A172 (cell line): ENCODE results near the gene DNAJC19. TPM values are rescaled to one million over a fixed set of nuclear protein-coding genes. Genes with fewer than 3 reads are reported as not detected.
"Not testable (repeated sequence)": the region's sequence is repeated elsewhere in the genome, so short reads cannot be mapped to it uniquely, and the experiment has no call there.

Source experiments
- DNase-seq: peaks from one replicate; pipeline ENCODE4 v3.0.0-alpha.2; 2015; ENCODE audit warnings: low spot score
- total RNA-seq: library from RNA; depleted of rRNA; stranded (reverse); fragments of >200 nt; shearing (Covaris generic); gene quantifications from 2 replicates; pipeline ENCODE4 v1.2.3, GENCODE V29; 2014; rRNA removed

The DNAJC19 gene
- total RNA-seq = 68.0 and 83.7 TPM in 2 replicates

DNA sequence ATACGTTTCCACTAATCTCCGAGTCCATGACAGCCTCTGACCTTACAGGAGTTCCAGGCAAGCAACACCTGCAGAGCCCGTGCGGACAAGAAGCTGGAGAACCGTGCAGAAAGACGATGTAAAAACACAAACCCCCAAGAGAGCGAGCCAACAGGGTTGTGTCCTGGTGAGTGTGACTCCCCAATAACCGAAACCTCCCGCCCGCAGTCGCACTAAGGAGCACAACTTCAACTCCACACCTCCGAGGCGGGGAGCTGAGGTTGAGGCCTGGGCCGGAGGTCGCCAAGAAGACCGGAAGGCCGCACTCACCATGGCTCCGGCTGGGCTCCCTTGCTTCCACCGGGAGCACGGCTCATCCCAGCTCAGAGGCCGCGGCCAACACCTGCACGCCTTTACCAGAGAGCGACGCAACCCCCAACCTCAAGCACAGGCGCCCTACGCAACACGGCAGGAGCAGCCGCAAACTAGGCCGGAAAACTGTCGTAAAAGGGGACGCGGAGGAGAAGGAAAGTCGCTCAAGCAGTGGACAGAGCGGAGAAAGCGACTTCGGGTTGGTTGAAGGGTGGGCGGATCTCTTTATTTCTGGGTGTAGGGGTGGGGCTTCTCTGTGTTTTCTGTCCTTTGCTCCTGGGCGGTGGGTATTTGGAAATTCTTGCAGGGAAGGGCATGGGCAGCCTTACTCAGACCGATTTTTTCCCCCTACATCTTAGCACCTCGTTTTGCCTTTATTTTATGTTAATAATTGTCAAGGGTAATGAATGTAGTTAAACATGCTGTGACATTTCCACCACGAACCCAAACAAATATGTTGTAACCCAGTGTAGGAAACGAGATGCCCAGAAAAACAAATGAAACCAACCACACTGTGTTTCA lies at the start of gene DNAJC19:
Gene DNAJC19 (minus strand): TSS at position 446 of the 873 bp plus-strand sequence. CDS start 134 bp downstream, at position 312.
- DNase-seq = peak; percentile 96

DNA sequence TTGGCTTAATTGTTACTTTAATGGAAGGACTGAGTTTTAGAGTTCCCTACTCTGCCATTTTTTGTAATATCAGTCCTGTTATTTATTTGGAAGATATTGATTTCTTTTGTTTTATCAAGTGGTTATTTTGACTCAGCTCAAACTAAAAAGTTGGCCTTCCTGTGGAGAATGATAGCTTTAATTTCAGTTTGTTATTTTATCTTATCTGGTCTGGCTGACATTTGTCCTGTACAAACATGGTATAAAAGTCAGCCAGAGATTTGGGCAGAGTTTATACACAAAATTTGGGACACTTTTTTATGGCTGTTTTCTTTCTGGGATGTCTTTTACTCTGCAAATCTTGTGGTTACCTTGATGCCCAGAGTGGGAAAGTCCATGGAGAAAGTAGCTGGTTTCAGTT lies 41.4 kb upstream of the DNAJC19 start:
- no peak for DNase-seq

DNA sequence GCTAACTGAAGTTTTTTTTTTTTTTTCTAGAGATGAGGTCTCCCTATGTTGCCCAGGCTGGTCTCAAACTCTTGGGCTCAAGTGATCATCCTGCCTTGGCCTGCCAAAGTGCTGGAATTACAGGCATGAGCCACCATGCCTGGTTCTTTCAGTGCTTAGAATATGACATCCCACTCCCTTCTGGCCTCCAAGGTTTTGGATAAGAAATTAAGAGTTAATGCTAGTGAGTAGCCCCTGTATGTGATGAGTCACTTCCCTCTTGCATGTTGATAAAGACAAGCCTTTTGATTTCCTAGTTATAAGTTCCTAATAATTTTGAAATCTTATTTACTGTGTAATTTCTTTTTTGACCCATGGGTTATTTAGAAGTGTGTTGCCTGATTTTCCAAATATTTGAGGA lies 35.7 kb upstream of the DNAJC19 start:
- no peak for DNase-seq

DNA sequence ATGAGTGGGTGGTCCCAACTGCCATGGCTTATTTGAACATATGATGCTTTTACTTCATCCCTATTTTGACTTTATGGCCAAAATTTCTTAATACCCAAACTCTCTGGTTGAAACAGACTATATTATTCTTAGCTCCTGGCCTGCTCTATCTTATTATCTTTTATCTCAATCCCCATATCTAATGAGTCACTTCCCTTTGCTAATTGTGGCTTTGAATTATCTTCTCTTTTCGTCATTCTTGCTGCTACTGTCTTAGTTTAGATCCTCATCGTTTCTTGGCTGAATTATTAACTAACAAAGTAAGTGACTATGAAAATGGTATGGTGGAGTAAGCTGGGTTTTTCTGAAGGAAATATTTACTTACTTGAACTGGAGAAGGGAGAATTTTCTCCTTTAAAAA lies 28.2 kb upstream of the DNAJC19 start:
- peak; percentile 27 for DNase-seq

DNA sequence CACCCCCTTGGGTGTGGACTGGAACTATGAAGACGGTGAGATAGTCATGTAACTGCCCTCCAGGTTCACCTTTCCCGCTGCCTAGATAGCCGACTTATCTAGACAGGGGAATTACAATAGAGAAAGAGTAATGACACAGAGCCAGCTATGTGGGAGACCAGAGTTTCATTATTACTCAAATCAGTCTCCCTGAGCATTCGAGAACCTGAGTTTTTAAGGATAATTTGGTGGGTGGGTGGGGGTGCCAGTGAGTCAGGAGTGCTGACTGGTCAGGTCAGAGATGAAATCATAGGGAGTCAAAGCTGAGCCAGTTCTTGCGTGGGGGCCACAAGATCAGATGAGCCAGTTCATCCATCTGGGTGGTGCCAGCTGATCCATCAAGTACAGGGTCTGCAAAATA lies 19.7 kb upstream of the DNAJC19 start:
- DNase-seq = no peak

DNA sequence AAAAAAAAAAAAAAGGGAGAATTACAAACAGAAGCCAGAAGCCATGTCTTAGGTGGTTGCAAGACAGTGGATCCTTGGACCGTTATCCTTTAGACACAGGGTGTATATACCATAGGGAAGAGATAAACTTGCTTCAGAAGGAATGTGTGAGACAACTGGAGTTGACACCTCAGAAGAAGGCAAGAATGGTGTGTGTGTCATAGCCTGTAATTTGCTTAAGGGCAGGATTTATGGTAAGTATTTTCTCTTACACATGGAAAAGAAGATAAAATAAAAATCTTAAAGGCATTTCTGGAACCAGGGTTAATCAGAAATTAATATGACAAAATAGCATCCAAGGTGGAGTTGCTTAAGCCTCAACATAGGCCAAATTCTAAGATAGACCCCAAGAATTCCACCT lies 19.3 kb upstream of the DNAJC19 start:
- no peak for DNase-seq

DNA sequence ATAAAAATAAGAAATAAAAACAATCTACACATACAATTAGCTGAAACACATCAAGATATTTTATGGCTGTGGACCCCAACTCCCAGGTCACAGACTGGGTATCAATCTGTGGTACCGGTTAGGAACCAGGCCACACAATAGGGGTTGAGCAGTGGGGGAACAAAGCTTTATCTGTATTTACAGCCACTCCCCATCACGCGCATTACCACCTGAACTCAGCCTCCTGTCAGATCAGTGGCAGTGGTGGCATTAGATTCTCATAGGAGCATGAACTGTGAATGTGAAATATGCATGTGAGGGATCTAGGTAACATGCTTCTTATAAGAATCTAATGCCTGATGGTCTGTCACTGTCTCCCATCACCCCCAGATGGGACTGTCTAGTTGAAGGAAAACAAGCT lies 17.7 kb upstream of the DNAJC19 start:
- DNase-seq = no peak

DNA sequence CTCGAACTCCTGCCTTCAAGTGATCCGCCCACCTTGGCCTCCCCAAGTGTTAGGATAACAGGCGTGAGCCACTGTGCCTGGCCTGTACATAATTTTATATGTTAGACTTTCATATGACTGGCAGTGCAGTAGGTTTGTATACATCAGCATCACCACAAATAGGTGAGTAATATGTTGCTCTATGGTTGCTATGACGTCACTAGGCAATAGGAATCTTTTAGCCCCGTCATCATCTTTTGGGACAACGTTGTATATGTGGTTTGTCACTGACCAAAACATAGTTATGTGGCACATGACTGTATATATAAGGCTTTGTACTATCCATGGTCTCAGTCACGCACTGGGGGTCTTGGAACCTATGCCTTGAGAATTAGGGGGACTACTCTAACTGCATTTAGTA lies 17.0 kb upstream of the DNAJC19 start:
- DNase-seq = no peak

DNA sequence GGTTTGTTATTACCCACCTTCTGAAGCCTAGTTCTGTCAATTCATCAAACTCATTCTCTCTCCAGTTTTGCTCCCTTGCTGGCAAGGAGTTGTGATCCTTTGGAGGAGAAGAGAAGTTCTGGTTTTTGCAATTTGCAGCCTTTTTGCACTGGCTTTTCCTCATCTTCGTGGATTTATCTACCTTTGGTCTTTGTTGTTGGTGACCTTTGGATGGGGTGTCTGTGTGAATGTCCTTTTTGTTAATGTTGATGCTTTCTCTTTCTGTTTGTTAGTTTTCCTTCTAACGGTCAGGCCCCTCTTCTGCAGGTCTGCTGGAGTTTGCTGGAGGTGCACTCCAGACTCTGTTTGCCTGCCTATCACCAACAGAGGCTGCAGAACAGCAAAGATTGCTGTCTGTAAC lies 13.9 kb upstream of the DNAJC19 start:
- not testable (repeated sequence) for DNase-seq

DNA sequence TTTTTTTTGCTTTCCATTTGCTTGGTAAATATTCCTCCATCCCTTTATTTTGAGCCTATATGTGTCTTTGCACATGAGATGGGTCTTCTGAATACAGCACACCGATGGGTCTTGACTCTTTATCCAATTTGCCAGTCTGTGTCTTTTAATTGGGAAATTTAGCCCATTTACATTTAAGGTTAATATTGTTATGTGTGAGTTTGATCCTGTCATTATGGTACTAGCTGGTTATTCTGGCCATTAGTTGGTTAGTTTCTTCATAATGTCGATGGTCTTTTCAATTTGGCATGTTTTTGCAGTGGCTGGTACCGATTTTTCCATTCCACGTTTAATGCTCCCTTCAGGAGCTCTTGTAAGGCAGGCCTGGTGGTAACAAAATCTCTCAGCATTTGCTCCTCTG lies 12.8 kb upstream of the DNAJC19 start:
- not testable (repeated sequence) for DNase-seq

DNA sequence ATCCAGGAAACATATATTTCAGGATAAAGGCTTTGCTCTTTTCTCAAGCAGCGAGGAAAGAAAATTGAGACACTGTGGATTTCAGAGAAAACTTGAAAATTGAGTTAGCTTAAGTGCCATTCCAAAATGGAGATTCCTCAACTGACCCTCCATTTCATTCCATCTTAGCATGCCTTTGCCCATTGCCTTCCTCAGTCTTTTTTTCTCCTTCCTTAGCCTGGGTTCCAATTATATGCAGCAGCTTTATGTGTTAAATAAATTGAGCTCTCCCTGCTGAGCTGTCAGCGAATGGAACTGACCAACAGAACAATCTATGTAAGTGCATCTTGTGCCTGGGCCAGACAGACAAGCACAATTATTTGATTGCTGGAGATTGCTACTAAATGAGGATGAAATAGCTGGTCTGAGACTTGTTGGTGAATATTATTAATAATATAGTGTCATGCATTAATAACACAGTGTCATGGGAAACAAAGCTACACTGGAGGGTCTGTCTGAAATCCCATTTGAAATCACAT lies 6.9 kb upstream of the DNAJC19 start:
- DNase-seq = no peak

DNA sequence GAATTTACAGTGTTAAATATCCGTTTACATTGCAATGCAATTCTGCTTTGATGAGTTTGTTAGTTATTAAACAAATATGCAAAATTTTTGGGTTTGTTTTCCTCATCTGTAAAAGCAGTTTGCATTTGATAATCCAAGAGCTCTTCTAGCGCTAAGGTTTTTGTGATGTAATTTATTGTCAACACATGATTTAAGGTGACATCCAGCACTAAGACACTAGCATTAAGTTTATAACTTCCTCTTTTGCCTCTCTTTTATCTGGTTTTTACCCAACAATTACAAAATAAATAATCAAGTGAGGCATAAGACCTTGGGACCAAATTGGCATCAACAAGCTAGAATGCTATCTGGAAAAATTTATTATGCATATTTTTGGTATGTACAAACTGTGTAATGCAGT lies 969 bp upstream of the DNAJC19 start:
- DNase-seq = no peak

DNA sequence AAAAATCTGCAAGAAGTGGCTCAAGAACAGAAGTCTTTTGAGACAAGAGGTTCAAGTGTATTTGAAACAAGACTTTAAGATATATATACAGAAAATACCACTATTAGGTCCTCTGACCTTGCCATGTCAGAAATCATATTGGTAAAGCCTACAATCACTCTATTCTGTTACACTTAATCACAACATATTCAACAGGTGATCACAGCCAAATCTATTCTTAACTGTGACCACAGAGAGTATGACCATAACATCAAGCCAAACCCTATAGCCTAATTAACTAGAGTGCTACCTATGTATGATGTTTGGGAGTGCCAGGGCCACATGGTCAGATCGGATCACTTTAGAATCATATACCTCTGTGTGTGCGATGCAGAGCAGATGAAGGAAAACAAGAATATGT lies 2.2 kb downstream of the DNAJC19 start:
- DNase-seq = no peak

DNA sequence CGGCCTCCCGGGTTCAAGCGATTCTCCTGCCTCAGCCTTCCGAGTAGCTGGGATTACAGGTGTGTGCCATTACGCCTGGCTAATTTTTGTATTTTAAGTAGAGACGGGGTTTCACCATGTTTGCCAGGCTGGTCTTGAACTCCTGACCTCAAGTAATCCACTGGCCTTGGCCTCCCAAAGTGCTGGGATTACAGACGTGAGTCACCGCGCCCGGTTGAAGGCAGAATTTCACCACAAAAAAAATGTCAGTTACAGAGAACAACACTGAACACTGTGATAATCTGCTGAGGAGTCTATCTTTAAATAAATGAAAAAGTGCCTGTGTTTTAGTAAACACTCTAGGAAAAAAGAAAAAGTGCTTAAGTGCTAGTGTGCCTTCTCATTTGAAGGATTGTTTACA lies 3.2 kb downstream of the DNAJC19 start:
- not testable (repeated sequence) for DNase-seq

DNA sequence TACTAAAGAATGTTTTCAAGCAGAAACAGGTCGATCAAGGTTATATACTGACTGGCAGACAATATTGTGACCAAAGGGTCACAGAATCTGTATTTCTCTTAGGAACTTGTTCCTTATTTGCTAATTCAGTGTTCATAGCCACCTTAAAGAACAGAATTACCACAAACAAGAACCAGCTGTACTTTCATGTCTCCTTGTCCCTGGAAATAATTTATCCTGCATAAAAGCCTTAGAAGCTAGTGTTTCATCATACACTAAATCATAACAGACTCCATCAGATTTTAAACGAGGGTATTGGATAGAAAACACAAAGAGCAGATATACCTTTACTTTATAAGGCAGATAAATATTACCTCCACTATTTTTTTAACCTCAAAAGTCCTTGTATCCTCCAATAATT lies 6.4 kb downstream of the DNAJC19 start:
- DNase-seq = no peak

DNA sequence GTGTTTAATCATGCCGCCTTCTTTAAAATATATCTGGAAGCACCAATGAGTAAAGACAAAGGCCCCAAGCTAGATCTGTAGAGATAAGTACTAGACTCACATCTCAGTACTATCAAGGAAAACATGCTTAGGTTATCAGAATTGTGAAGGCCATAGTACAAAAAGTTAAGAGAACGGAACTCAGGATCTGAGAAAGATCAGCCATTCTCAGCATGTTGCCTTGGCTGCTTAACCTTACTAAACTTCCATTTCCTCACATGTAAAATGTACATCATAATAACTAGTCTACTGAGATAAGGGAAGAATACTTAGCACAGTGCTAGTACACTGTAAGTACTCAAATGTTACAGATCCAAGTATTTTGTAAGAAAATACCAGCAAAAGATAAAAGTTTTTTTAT lies 7.6 kb downstream of the DNAJC19 start:
- DNase-seq = no peak

DNA sequence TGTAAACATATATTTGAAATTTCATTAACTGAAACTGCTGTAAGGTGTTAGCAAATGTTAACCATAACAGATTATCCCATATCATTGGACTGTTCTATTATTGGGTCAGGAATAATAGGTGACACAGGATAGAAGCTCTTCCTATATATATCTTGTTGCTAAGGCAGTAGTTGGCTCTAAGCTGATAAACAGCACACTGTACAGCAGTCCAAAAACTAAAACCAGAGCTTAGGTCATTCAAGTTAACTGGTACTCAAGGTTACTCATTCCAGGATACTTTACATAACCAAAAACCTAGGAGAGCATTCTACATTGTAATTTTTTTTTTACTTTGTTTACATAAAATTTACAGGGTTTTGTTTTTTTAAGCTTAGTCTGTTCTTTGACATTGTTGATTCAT lies 8.9 kb downstream of the DNAJC19 start:
- DNase-seq = no peak

DNA sequence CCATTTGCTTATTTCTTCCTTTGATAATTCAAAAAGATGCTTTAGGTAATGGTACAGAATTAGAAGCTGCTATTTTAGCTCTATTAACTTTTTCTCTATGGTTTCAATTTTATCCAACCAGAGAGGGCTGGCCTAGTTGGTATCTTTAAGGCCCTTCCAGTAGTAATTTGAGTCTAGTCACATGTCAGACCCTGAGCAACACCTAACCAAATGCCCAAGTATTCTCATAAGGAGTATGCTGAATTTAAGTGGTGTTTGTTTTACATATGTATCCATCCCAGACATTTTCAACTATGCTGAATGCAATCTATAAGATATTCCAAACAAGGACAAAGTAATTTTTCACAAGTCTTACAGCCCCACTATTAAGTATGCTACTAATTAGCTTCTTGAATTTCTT lies 9.6 kb downstream of the DNAJC19 start:
- DNase-seq = no peak

DNA sequence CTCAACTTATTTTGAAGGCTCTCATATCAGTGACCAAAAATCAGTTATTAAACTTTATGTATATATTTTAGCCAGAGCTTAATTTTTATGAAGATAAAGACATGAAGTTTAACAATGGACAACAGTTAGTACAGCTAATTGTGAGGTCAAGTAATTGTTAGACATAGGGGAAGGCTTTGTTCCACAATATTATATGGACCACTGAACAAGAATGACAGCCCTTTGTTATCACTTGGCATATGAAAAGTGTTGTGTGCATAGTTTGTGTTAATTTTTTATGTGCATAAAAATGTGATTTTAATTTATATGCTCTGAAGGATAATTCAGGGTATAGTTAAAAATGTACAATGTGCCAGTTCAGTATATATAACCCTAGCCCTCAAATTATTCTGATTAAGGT lies 12.0 kb downstream of the DNAJC19 start:
- no peak for DNase-seq

DNA sequence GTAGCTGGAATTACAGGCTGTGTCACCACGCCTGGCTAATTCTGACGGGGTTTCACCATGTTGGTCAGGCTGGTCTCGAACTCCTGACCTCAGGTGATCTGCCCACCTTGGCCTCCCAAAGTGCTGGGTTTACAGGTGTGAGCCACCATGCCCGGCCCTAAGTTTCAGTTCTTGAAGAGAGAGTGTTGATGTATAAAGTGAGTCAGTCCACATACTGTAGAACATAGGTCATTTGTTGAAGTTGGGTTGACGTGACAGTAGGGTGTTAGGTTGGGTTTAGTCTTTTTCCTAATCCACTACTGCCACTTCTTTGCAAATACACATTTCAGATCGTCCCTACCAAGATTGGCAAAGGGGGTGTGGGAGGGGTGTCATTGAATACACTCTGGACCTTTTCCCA lies 15.2 kb downstream of the DNAJC19 start:
- DNase-seq = no peak

DNA sequence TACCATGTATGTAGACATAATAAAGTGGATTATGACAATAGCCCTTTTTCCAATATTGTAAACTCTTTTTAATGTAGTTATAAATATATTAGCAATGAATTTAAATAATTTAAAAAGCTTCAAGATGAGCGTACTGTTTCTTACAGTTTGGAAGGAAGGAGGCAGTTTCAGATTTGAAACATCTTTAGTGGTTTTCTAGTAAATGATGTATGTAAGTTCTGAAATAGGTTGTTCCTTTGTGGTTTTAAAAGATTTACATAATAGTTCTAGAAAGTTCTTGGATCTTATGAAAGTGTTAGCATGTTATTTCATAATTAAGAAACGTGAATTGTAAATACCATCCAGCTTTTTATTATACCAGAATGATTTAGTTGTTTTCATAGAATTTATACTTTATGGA lies 16.0 kb downstream of the DNAJC19 start:
- no peak for DNase-seq

DNA sequence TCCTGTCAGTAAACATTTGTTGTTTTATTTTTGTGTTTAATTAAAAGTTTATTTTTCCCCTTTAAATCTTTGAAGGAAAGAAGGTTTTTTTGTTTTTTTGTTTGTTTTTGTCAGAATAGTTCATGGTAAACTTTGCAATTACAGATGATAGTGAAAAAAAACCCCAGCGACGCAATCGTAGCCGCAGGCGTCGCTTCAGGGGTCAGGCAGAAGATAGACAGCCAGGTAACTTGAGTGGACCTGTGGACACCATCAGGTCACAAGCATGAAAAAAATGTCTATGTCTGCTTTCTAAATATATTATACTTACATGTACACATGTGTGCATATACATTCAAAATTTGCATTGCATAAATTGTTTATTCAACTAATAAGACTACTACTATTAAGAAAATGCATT lies 18.6 kb downstream of the DNAJC19 start:
- DNase-seq = no peak

DNA sequence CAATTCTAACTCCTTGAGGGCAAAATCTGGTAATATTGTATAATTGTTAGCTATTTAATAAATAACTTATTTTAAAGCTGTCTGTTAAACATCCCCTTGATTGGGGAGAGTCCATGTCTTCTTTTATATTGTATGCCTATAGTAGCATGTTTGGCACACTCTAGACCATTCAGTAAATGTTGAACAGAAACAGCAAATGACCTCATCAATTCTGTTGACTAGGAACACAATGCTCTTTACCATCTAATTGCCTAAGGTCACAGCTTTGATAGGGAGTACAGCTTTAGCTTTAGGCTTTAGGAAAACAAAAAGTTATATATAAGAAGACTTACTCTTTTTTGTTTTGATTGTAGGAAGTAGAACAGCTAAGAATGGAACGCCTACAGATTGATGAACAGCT lies 27.0 kb downstream of the DNAJC19 start:
- DNase-seq = no peak

DNA sequence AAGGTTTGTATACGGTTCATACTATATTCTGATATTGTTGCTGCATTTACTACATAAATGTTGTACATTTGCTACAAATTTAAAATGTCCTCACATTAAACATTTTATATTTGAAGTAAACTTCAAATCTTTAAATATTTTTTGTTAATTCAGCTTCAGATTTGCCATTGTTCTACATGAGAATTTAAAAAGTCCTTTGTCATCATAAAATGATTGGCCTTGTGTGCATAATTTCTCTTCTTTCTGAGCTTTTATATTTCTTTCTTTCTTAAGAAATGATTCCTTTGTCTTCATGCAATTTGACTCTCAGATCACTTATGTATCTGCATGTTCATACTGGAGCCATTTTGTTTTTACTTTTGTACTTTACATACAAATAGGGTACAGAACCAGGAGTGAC lies 28.0 kb downstream of the DNAJC19 start:
- DNase-seq = no peak
